ENCODE measurements around the gene OXA1L.

DNA sequence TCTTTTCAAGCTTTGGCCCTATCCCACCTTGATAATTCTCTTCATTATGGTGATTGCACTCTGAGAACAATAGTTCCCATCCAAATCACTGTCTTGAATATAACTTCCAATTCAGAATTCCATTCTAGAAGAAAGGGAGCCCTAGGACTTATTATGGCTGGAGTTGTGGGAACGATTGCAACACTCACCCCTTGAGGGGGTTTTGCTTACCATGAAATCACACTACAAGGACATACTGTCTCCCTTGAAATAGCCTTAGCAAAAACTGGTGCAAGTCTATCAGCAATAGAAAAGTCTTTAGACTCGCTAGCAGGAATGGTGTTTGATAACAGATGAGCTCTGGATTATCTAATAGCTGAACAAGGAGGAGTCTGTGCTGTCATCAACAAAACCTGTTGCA is 31.4 kb upstream of the OXA1L start:
- TF ChIP-seq CTCF (IDR thresholded peaks at IDR 0.05) (no peak), CREB1 (CRISPR knock-in tag; IDR thresholded peaks at IDR 0.05) (no peak), ETV6 (CRISPR knock-in tag; IDR thresholded peaks at IDR 0.05) (no peak), ZNF138 (CRISPR knock-in tag; conservative IDR thresholded peaks at IDR 0.05) (no peak), ZSCAN18 (CRISPR knock-in tag; IDR thresholded peaks at IDR 0.05) (no peak), MXD4 (CRISPR knock-in tag; IDR thresholded peaks at IDR 0.05; ENCODE audit: borderline replicate concordance) (no peak), ZNF317 (CRISPR knock-in tag; IDR thresholded peaks at IDR 0.05; ENCODE audit: borderline replicate concordance, low read depth) (no peak), USF2 (CRISPR knock-in tag; IDR thresholded peaks at IDR 0.05) (no peak), NR2C2 (CRISPR knock-in tag; IDR thresholded peaks at IDR 0.05) (no peak)
- TF ChIP-seq, protein P1, sequence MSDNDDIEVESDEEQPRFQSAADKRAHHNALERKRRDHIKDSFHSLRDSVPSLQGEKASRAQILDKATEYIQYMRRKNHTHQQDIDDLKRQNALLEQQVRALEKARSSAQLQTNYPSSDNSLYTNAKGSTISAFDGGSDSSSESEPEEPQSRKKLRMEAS (CRISPR knock-in tag; IDR thresholded peaks at IDR 0.05), result no peak

All from WTC11 (cell line).